Caco-2 (cell line): ENCODE measurements around the gene BTN1A1. TPM values are rescaled to one million over a fixed set of nuclear protein-coding genes. Genes with fewer than 3 reads are reported as not detected.

Experiments used
- BruUV-seq: library from RNA; stranded (reverse); fragments of 400-500 nt; replicated peaks from 2 replicates; lab custom pipeline; 2021; lab: Mats Ljungman, UMichigan
- CTCF ChIA-PET: fragments of 300-600 bp; sonication (Branson Sonifier 250); formaldehyde crosslinking; loops from one replicate; lab custom pipeline; 2022; ENCODE audit warnings: antibody characterized with exemption; lab: Charles Lee
- POLR2A ChIA-PET: fragments of 300-600 bp; sonication (Branson Sonifier 250); formaldehyde crosslinking; loops from one replicate; lab custom pipeline; 2022; ENCODE audit warnings: antibody characterized with exemption; lab: Charles Lee
- DNase-seq, 2 experiments: peaks; one replicate each; pipeline versions ENCODE4 v3.0.0 to v3.0.0-alpha.2; 2020 to 2022
- H3K27me3 ChIP-seq: replicated peaks from 2 replicates; pipeline ENCODE4 v1.6.0; 2011; ENCODE audit warnings: low read length; ENCODE audit not compliant: control insufficient read depth, insufficient read depth
- H3K36me3 ChIP-seq: 2 replicates; pipeline ENCODE4 v1.5.1; 2011; ENCODE audit warnings: low read length; ENCODE audit not compliant: control insufficient read depth, insufficient read depth
- H3K4me1 ChIP-seq: fragments of 250-450 bp; sonication (Bioruptor Pico); 2 replicates; pipeline ENCODE4 v1.5.1; 2020; ENCODE audit warnings: mild to moderate bottlenecking
- H3K4me3 ChIP-seq: 2 replicates; pipeline ENCODE4 v1.5.1; 2011; ENCODE audit warnings: low read depth, mild to moderate bottlenecking, control low read depth, low read length
- H3K9me3 ChIP-seq: fragments of 250-450 bp; sonication (Bioruptor Pico); 2 replicates; pipeline ENCODE4 v1.5.1; 2020; ENCODE audit warnings: mild to moderate bottlenecking, moderate library complexity
- H3K27ac Mint-ChIP-seq: one replicate; pipeline ENCODE4 v1.8.0; 2022; ENCODE audit warnings: mixed read lengths; ENCODE audit not compliant: unreplicated experiment
- H3K27me3 Mint-ChIP-seq: one replicate; pipeline ENCODE4 v1.8.0; 2022; ENCODE audit warnings: mixed read lengths; ENCODE audit not compliant: insufficient read depth, unreplicated experiment
- H3K36me3 Mint-ChIP-seq: one replicate; pipeline ENCODE4 v1.8.0; 2022; ENCODE audit warnings: mild to moderate bottlenecking, mixed read lengths; ENCODE audit not compliant: insufficient read depth, unreplicated experiment
- H3K4me1 Mint-ChIP-seq: one replicate; pipeline ENCODE4 v1.8.0; 2022; ENCODE audit warnings: low read depth, mixed read lengths; ENCODE audit not compliant: unreplicated experiment
- H3K4me3 Mint-ChIP-seq: one replicate; pipeline ENCODE4 v1.8.0; 2022; ENCODE audit warnings: mild to moderate bottlenecking, moderate library complexity, mixed read lengths; ENCODE audit not compliant: unreplicated experiment
- H3K9me3 Mint-ChIP-seq: one replicate; pipeline ENCODE4 v1.8.0; 2022; ENCODE audit warnings: mixed read lengths; ENCODE audit not compliant: unreplicated experiment
- CTCF ChIP-seq, 2 experiments: fragments of 200-600 bp in 1 of 2; IDR thresholded peaks; 1 replicate in 1 of 2; 2 replicates in 1 of 2; pipeline versions ENCODE4 v1.5.1 to v1.8.0; 2011 to 2022; ENCODE audit warnings: antibody characterized with exemption in 1 of 2, control low read depth in 1 of 2, inconsistent platforms in 1 of 2, low read depth in 1 of 2, low read length in 1 of 2, mild to moderate bottlenecking in 1 of 2, moderate library complexity in 1 of 2; ENCODE audit not compliant: insufficient read depth in 1 of 2, severe bottlenecking in 1 of 2, unreplicated experiment in 1 of 2
- intact Hi-C: fragments of 100-400 bp; cut with micrococcal nuclease; formaldehyde crosslinking; loops from one replicate; pipeline ENCODE4 v1.10.0; 2022; ENCODE audit not compliant: unreplicated experiment
- total RNA-seq: library from RNA; stranded (reverse); gene quantifications from 2 replicates; pipeline ENCODE4 v1.2.3, GENCODE V29; 2022

Gene BTN1A1
- total RNA-seq, 1 experiment from 2014 or later: 7.3 TPM

- Mint-ChIP-seq H3K9me3 (no peaks in the 10 kb centered on the region), H3K36me3 (peaks cover 22% of the 10 kb centered on the region), H3K27ac (no peak overlapping the region), H3K4me3 (no peak overlapping the region), H3K4me1 (peaks cover 28% of the 10 kb centered on the region), H3K27me3 (peaks cover 3% of the 10 kb centered on the region)
- ChIA-PET POLR2A (interaction anchor here (0.6 kb wide), 1 partner anchor 569 kb away, joined by 3 read pairs; no protein-coding TSS in a partner anchor), CTCF (no interaction called here)
- H3K4me1 ChIP-seq: peaks cover 6% of the 10 kb centered on the region
- no TSS peak for BruUV-seq
- no peak for DNase-seq
- H3K27me3 ChIP-seq: no peaks in the 10 kb centered on the region
- no peak for TF ChIP-seq CTCF (IDR thresholded peaks at IDR 0.05; ENCODE audit: insufficient read depth in 1 of 2, low read depth in 1 of 2, low read length in 1 of 2, severe bottlenecking in 1 of 2, unreplicated experiment in 1 of 2)
- intact Hi-C loops: loop anchor here (5.0 kb wide), 1 partner anchor 42 kb away; no protein-coding TSS in a partner anchor
- H3K36me3 ChIP-seq: no peaks in the 10 kb centered on the region
- H3K9me3 ChIP-seq: no peaks in the 10 kb centered on the region
- H3K4me3 ChIP-seq: no peak overlapping the region
Measured at GRCh38 chr6:26524722-26525370, 24.7 kb downstream of the BTN1A1 start.

- intact Hi-C loops: no loop called here
- H3K4me3 ChIP-seq: no peak overlapping the region
- Mint-ChIP-seq H3K4me3 (no peak overlapping the region), H3K36me3 (peaks cover 13% of the 10 kb centered on the region), H3K9me3 (no peaks in the 10 kb centered on the region), H3K4me1 (peaks cover 28% of the 10 kb centered on the region), H3K27me3 (peaks cover 3% of the 10 kb centered on the region), H3K27ac (no peak overlapping the region)
- no peaks in the 10 kb centered on the region; the same call in 1 of the 2 replicates for H3K4me1 ChIP-seq
- no peak for TF ChIP-seq CTCF (IDR thresholded peaks at IDR 0.05; ENCODE audit: insufficient read depth in 1 of 2, low read depth in 1 of 2, low read length in 1 of 2, severe bottlenecking in 1 of 2, unreplicated experiment in 1 of 2)
- no peaks in the 10 kb centered on the region for H3K36me3 ChIP-seq
- no peak for DNase-seq
- POLR2A ChIA-PET: no interaction called here
- no TSS peak for BruUV-seq
- CTCF ChIA-PET: no interaction called here
- no peaks in the 10 kb centered on the region for H3K27me3 ChIP-seq
- H3K9me3 ChIP-seq: no peaks in the 10 kb centered on the region
Measured at GRCh38 chr6:26525838-26526237, 25.7 kb downstream of the BTN1A1 start.

GRCh38 chr6:26526928-26527327, 26.8 kb downstream of the BTN1A1 start:
- H3K27ac Mint-ChIP-seq: no peak overlapping the region
- peaks cover 27% of the 10 kb centered on the region for H3K4me1 Mint-ChIP-seq
- peaks cover 2% of the 10 kb centered on the region for H3K36me3 Mint-ChIP-seq
- no peaks in the 10 kb centered on the region for H3K9me3 ChIP-seq
- CTCF ChIA-PET: no interaction called here
- no peaks in the 10 kb centered on the region for H3K9me3 Mint-ChIP-seq
- BruUV-seq: no TSS peak
- no peaks in the 10 kb centered on the region; the same call in 1 of the 2 replicates for H3K4me1 ChIP-seq
- TF ChIP-seq CTCF (IDR thresholded peaks at IDR 0.05; ENCODE audit: insufficient read depth in 1 of 2, low read depth in 1 of 2, low read length in 1 of 2, severe bottlenecking in 1 of 2, unreplicated experiment in 1 of 2): no peak
- H3K4me3 Mint-ChIP-seq: no peak overlapping the region
- no peaks in the 10 kb centered on the region for H3K27me3 Mint-ChIP-seq
- POLR2A ChIA-PET: interaction anchor here (0.6 kb wide), 1 partner anchor 610 kb away, joined by 3 read pairs; no protein-coding TSS in a partner anchor
- DNase-seq: no peak
- intact Hi-C loops: no loop called here
- H3K4me3 ChIP-seq: no peak overlapping the region
- no peaks in the 10 kb centered on the region for H3K36me3 ChIP-seq
- H3K27me3 ChIP-seq: no peaks in the 10 kb centered on the region
